SK-N-SH (cell line): ENCODE results near the gene ADISSP. TPM values are rescaled to one million over a fixed set of nuclear protein-coding genes. Genes with fewer than 3 reads are reported as not detected.

Source experiments
- CTCF ChIA-PET: fragments of 300-600, 350-600 bp; formaldehyde crosslinking; extraction: SDS; loops from one replicate; lab custom pipeline; 2021; lab: Yijun Ruan, JAX
- POLR2A ChIA-PET: fragments of 350-600 bp; sonication (Branson Sonifier 250); formaldehyde crosslinking; extraction: SDS; loops from one replicate; lab custom pipeline; 2020; ENCODE audit warnings: antibody characterized with exemption, inconsistent platforms; lab: Yijun Ruan, JAX
- DNase-seq: peaks from one replicate; pipeline ENCODE4 v3.0.0; 2012
- H2AFZ ChIP-seq: fragments of 200-600 bp; sonication (generic); 2 replicates; pipeline ENCODE4 v1.8.1; 2016; ENCODE audit warnings: antibody characterized with exemption, mild to moderate bottlenecking, low read depth
- H3F3A ChIP-seq: fragments of 200-600 bp; sonication (generic); replicated peaks from 2 replicates; pipeline ENCODE3; 2016; ENCODE audit warnings: antibody characterized with exemption, mild to moderate bottlenecking; ENCODE audit not compliant: insufficient read depth
- H3K27ac ChIP-seq, 2 experiments: fragments of 200-500 bp in 1 of 2; fragments of 200-600 bp in 1 of 2; sonication (Bioruptor generic) in 1 of 2; sonication (generic), shearing (Covaris generic) in 1 of 2; 2 replicates each; pipeline versions ENCODE4 v1.5.1 to v1.6.1; 2014 to 2016; ENCODE audit warnings: low read depth in 2 of 2, inconsistent platforms in 1 of 2, low read length in 1 of 2, mild to moderate bottlenecking in 1 of 2, mixed read lengths in 1 of 2
- H3K27me3 ChIP-seq: fragments of 200-600 bp; sonication (generic), shearing (Covaris generic); 2 replicates; pipeline ENCODE4 v1.6.1; 2016; ENCODE audit warnings: mixed run types; ENCODE audit not compliant: insufficient read depth
- H3K36me3 ChIP-seq, 2 experiments: fragments of 200-500 bp in 1 of 2; fragments of 200-600 bp in 1 of 2; sonication (Bioruptor generic) in 1 of 2; sonication (generic) in 1 of 2; replicated peaks in 1 of 2; 2 replicates each; pipeline versions ENCODE3 to v1.5.1; 2014 to 2016; ENCODE audit warnings: low read length in 1 of 2, mild to moderate bottlenecking in 1 of 2; ENCODE audit not compliant: insufficient read depth in 2 of 2, control insufficient read depth in 1 of 2
- H3K4me1 ChIP-seq, 2 experiments: fragments of 200-500 bp in 1 of 2; fragments of 200-600 bp in 1 of 2; sonication (Bioruptor generic) in 1 of 2; sonication (generic), shearing (Covaris generic) in 1 of 2; 2 replicates each; pipeline versions ENCODE4 v1.5.1 to v1.6.1; 2014 to 2016; ENCODE audit warnings: low read depth in 1 of 2, low read length in 1 of 2, mixed run types in 1 of 2; ENCODE audit not compliant: insufficient read depth in 2 of 2, control insufficient read depth in 1 of 2
- H3K4me2 ChIP-seq: fragments of 200-600 bp; sonication (generic), shearing (Covaris generic); 2 replicates; pipeline ENCODE4 v1.6.1; 2017; ENCODE audit warnings: mixed run types
- H3K4me3 ChIP-seq, 2 experiments: fragments of 200-500 bp in 1 of 2; fragments of 200-600 bp in 1 of 2; sonication (Bioruptor generic) in 1 of 2; sonication (generic), shearing (Covaris generic) in 1 of 2; 2 replicates each; pipeline versions ENCODE4 v1.5.1 to v1.8.1; 2014 to 2016; ENCODE audit warnings: low read depth in 2 of 2, inconsistent platforms in 1 of 2, low read length in 1 of 2, mild to moderate bottlenecking in 1 of 2, mixed read lengths in 1 of 2, moderate library complexity in 1 of 2
- H3K79me2 ChIP-seq: fragments of 200-600 bp; sonication (generic); 2 replicates; pipeline ENCODE4 v1.8.1; 2017; ENCODE audit warnings: mild to moderate bottlenecking; ENCODE audit not compliant: insufficient read depth
- H3K9ac ChIP-seq: fragments of 200-600 bp; sonication (generic); 2 replicates; pipeline ENCODE4 v1.6.1; 2017; ENCODE audit warnings: mixed run types
- H3K9me2 ChIP-seq: fragments of 200-600 bp; sonication (generic); 2 replicates; pipeline ENCODE4 v1.6.1; 2017; ENCODE audit warnings: mixed run types
- H3K9me3 ChIP-seq: fragments of 200-600 bp; sonication (generic); 2 replicates; pipeline ENCODE4 v1.6.1; 2017; ENCODE audit warnings: mixed run types, mild to moderate bottlenecking, moderate library complexity
- H4K20me1 ChIP-seq: fragments of 200-600 bp; sonication (generic); 2 replicates; pipeline ENCODE4 v1.6.1; 2017; ENCODE audit warnings: mild to moderate bottlenecking, mixed run types; ENCODE audit not compliant: insufficient read depth
- CHD2 ChIP-seq: fragments of 150-350 bp; IDR thresholded peaks from 2 replicates; pipeline ENCODE4 v1.6.1; 2018; ENCODE audit warnings: low read length; ENCODE audit not compliant: partially characterized antibody
- EP300 ChIP-seq, 2 experiments: IDR thresholded peaks; 2 replicates each; pipeline versions ENCODE4 v1.4.0 to v1.6.1; 2012; ENCODE audit warnings: borderline replicate concordance in 1 of 2, low read depth in 1 of 2, low read length in 1 of 2
- FOXJ3 ChIP-seq: sonication (generic); formaldehyde crosslinking; IDR thresholded peaks from 2 replicates; pipeline ENCODE4 v1.5.1; 2020; ENCODE audit warnings: mild to moderate bottlenecking, missing genetic modification reagents
- FOXM1 ChIP-seq: IDR thresholded peaks from 2 replicates; pipeline ENCODE4 v1.4.0; 2012; ENCODE audit warnings: low read depth, mild to moderate bottlenecking
- JUND ChIP-seq: IDR thresholded peaks from 2 replicates; pipeline ENCODE4 v1.4.0; 2012
- MXI1 ChIP-seq: IDR thresholded peaks from 2 replicates; pipeline ENCODE4 v1.6.1; 2012; ENCODE audit warnings: mild to moderate bottlenecking, low read depth, low read length, improper control_type of control experiment
- RAD21 ChIP-seq: IDR thresholded peaks from 2 replicates; pipeline ENCODE4 v1.6.1; 2012; ENCODE audit warnings: mild to moderate bottlenecking, low read length
- RCOR1 ChIP-seq: fragments of 150-350 bp; IDR thresholded peaks from 2 replicates; pipeline ENCODE4 v1.6.1; 2017; ENCODE audit warnings: antibody characterized with exemption, low read length
- SMC3 ChIP-seq: IDR thresholded peaks from 2 replicates; pipeline ENCODE4 v1.6.1; 2012; ENCODE audit warnings: low read depth, low read length, improper control_type of control experiment
- TCF12 ChIP-seq: IDR thresholded peaks from 2 replicates; pipeline ENCODE4 v1.4.0; 2012
- TEAD4 ChIP-seq: IDR thresholded peaks from 2 replicates; pipeline ENCODE4 v1.4.0; 2012; ENCODE audit warnings: mild to moderate bottlenecking, borderline replicate concordance; ENCODE audit not compliant: insufficient read depth
- YY1 ChIP-seq: IDR thresholded peaks from 2 replicates; pipeline ENCODE4 v1.4.0; 2012; ENCODE audit warnings: low read depth, mild to moderate bottlenecking
- WGBS: methylation state at CpG from one replicate; pipeline ENCODE4 v1.1.6; 2017; ENCODE audit warnings: low lambda C conversion rate; 5-methylcytosine and 5-hydroxymethylcytosine counted together
- polyA plus RNA-seq, 3 experiments: library from polyadenylated mRNA; depleted of rRNA; stranded (reverse); fragments of >200 nt; gene quantifications; 2 replicates each; pipeline ENCODE4 v1.2.3, GENCODE V29; 2012
- TF ChIP-seq, protein P1 (sequence below): fragments of 200-600 bp; sonication (generic); IDR thresholded peaks from 2 replicates; pipeline ENCODE4 v1.6.1; 2017; ENCODE audit warnings: antibody characterized with exemption, mild to moderate bottlenecking, moderate library complexity
- TF ChIP-seq, protein P2 (sequence below): IDR thresholded peaks from 2 replicates; pipeline ENCODE4 v1.4.0; 2012; ENCODE audit warnings: low read depth, borderline replicate concordance
- TF ChIP-seq, protein P3 (sequence below): fragments of 150-350 bp; IDR thresholded peaks from 2 replicates; pipeline ENCODE4 v1.6.1; 2016; ENCODE audit warnings: mild to moderate bottlenecking, low read depth, low read length

ADISSP gene
- polyA plus RNA-seq, 1 of the 3 experiments (the other 2 are of a cell fraction): 73.9 TPM

DNA sequence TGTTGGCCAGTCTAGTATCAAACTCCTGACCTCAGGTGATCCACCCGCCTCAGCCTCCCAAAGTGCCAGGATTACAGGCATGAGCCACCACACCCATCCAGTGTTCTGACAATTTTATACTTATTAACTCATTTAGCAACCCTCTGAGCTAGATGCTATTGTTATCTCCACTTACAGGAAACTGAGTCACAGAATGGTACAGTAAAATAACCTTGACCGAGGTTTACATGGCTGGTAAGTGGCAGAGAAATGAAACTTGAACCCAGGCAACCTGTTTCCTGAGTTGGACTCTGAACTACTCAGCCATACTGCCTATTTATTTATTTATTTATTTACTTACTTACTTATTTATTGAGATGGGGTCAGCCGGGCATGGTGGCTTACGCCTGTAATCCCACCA lies 48.5 kb downstream of the ADISSP start:
- 73% methylated on average over 4 of the region's 4 CpGs for WGBS

DNA sequence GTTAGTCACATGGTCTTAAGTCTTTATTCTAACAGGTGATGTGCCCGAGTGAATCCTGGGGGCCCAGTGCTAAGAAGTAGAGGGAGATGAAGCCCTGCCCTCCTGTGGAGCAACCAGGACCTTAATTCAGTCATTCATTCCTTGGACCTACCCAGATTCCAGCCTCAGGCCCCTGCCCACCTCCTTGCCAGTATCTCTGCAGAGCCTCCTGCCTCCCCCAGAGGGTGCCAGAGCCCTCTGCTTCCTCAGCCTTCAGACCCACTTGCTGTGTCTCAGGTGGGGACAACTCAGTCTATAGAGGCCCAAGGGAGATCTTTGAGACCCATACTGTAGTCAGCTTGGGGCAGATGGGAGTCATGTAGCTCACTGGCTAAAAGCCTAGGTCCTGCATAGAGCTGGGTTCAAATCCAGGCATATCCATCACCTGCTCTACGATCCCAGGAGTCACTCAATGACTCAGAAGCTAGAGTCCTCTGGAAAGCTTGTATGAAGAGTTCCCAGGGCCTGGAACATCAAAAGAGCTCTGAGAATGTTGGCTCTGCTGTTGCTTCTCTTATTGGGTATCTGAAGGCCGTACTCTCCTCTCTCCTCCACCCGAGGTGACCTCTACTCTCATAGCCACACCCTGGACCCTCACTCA lies 51.2 kb downstream of the ADISSP start:
- Histone ChIP-seq H3K4me2 (no peak overlapping the region), H3K79me2 (no peaks in the 10 kb centered on the region), H3K4me3 (no peak overlapping the region), H3K27me3 (peaks cover 9% of the 10 kb centered on the region; the same call in 1 of the 2 replicates), H2AFZ (no peak overlapping the region), H3K9me2 (no peaks in the 10 kb centered on the region), H4K20me1 (no peaks in the 10 kb centered on the region), H3K27ac (no peak overlapping the region), H3K9ac (no peak overlapping the region), H3K36me3 (no peaks in the 10 kb centered on the region), H3K4me1 (no peaks in the 10 kb centered on the region), H3K9me3 (no peaks in the 10 kb centered on the region), H3F3A (no peaks in the 10 kb centered on the region)
- POLR2A ChIA-PET: interaction anchor here (0.7 kb wide), 1 partner anchor 34 kb away, joined by 3 read pairs; no protein-coding TSS in a partner anchor
- DNase-seq: peak; percentile 82
- WGBS: 52% methylated on average over 4 of the region's 4 CpGs
- TF ChIP-seq TEAD4: no peak
- peak; percentile 69 for TF ChIP-seq SMC3
- TF ChIP-seq RAD21: peak; percentile 87
- no peak for TF ChIP-seq EP300 (IDR thresholded peaks at IDR 0.05; ENCODE audit: borderline replicate concordance in 1 of 2, low read depth in 1 of 2, low read length in 1 of 2)
- TF ChIP-seq, protein P1, sequence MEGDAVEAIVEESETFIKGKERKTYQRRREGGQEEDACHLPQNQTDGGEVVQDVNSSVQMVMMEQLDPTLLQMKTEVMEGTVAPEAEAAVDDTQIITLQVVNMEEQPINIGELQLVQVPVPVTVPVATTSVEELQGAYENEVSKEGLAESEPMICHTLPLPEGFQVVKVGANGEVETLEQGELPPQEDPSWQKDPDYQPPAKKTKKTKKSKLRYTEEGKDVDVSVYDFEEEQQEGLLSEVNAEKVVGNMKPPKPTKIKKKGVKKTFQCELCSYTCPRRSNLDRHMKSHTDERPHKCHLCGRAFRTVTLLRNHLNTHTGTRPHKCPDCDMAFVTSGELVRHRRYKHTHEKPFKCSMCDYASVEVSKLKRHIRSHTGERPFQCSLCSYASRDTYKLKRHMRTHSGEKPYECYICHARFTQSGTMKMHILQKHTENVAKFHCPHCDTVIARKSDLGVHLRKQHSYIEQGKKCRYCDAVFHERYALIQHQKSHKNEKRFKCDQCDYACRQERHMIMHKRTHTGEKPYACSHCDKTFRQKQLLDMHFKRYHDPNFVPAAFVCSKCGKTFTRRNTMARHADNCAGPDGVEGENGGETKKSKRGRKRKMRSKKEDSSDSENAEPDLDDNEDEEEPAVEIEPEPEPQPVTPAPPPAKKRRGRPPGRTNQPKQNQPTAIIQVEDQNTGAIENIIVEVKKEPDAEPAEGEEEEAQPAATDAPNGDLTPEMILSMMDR: peak; percentile 66
- CTCF ChIA-PET: interaction anchor here (0.7 to 7.8 kb wide), 25 partner anchors 9 to 170 kb away, joined by 3 to 301 read pairs (median 5); partner anchors contain the start of genes ADAM33, ADISSP, AP5S1 and CENPB

More for the DNA sequence above, 48.5 kb downstream of the ADISSP start:
- DNase-seq: no peak
- no peak for TF ChIP-seq JUND
- TF ChIP-seq, protein P2, sequence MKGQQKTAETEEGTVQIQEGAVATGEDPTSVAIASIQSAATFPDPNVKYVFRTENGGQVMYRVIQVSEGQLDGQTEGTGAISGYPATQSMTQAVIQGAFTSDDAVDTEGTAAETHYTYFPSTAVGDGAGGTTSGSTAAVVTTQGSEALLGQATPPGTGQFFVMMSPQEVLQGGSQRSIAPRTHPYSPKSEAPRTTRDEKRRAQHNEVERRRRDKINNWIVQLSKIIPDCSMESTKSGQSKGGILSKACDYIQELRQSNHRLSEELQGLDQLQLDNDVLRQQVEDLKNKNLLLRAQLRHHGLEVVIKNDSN: no peak
- TF ChIP-seq FOXJ3 (CRISPR knock-in tag): no peak
- TF ChIP-seq, protein P3, sequence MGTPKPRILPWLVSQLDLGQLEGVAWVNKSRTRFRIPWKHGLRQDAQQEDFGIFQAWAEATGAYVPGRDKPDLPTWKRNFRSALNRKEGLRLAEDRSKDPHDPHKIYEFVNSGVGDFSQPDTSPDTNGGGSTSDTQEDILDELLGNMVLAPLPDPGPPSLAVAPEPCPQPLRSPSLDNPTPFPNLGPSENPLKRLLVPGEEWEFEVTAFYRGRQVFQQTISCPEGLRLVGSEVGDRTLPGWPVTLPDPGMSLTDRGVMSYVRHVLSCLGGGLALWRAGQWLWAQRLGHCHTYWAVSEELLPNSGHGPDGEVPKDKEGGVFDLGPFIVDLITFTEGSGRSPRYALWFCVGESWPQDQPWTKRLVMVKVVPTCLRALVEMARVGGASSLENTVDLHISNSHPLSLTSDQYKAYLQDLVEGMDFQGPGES: no peak
- no peak for TF ChIP-seq FOXM1
- no peak for TF ChIP-seq CHD2
- TF ChIP-seq, protein P1: no peak
- TF ChIP-seq MXI1: no peak
- no peak for TF ChIP-seq TCF12
- no peak for TF ChIP-seq RCOR1
- no peak for TF ChIP-seq YY1
- TF ChIP-seq, all 33 proteins: peak for 0
- no peaks in the 10 kb centered on the region for H3K4me1 ChIP-seq
- no peaks in the 10 kb centered on the region for H4K20me1 ChIP-seq
- H3K9me2 ChIP-seq: no peaks in the 10 kb centered on the region
- ChIA-PET CTCF (interaction anchor here (1.5 to 4.1 kb wide), 6 partner anchors 8 to 156 kb away, joined by 6 to 60 read pairs (median 10); no protein-coding TSS in a partner anchor), POLR2A (no interaction called here)
- H3K27ac ChIP-seq: no peak overlapping the region
- H3F3A ChIP-seq: no peaks in the 10 kb centered on the region
- no peaks in the 10 kb centered on the region for H3K9me3 ChIP-seq
- no peaks in the 10 kb centered on the region for H3K36me3 ChIP-seq
- H3K79me2 ChIP-seq: no peaks in the 10 kb centered on the region
- no peak overlapping the region for H3K4me2 ChIP-seq
- H3K4me3 ChIP-seq: no peak overlapping the region
- H2AFZ ChIP-seq: no peak overlapping the region
- no peak overlapping the region for H3K9ac ChIP-seq
- H3K27me3 ChIP-seq: peaks cover 9% of the 10 kb centered on the region; the same call in 1 of the 2 replicates
